A673 (cell line): ENCODE results near the gene SYAP1.

ENCODE experiments used
- EZH2 ChIP-seq: fragments of 200-600 bp; sonication (generic); IDR thresholded peaks from 2 replicates; pipeline ENCODE4 v1.6.1; 2017; ENCODE audit warnings: borderline replicate concordance, low read depth, mild to moderate bottlenecking, mixed read lengths, antibody characterized with exemption, low read length; ENCODE audit not compliant: poor library complexity, severe bottlenecking
- TF ChIP-seq, protein P1 (sequence below): fragments of 300-800, 200-600 bp; sonication (generic); conservative IDR thresholded peaks from 2 replicates; pipeline ENCODE4 v1.5.1; 2017; ENCODE audit warnings: low read depth, mild to moderate bottlenecking, antibody characterized with exemption, low read length, moderate library complexity, mixed read lengths

DNA sequence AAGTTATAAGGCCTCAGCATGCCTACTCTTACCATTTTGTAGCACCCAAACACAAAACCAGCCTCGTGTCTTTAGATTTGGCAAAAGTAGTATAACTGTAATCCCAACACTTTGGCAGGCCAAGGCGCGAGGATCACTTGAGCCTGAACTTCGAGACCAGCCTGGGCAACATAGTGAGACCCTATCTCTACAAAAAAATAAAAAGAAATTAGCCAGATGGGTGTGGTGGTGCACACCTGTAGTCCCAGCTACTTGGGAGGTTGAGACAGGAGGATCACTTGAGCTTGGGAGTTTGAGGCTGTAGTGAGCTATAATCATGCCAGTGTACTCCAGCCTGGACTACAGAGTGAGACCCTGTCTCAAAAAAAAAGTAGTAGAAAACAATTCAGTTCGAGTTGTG is 17.6 kb downstream of the SYAP1 start:
- TF ChIP-seq, protein P1, sequence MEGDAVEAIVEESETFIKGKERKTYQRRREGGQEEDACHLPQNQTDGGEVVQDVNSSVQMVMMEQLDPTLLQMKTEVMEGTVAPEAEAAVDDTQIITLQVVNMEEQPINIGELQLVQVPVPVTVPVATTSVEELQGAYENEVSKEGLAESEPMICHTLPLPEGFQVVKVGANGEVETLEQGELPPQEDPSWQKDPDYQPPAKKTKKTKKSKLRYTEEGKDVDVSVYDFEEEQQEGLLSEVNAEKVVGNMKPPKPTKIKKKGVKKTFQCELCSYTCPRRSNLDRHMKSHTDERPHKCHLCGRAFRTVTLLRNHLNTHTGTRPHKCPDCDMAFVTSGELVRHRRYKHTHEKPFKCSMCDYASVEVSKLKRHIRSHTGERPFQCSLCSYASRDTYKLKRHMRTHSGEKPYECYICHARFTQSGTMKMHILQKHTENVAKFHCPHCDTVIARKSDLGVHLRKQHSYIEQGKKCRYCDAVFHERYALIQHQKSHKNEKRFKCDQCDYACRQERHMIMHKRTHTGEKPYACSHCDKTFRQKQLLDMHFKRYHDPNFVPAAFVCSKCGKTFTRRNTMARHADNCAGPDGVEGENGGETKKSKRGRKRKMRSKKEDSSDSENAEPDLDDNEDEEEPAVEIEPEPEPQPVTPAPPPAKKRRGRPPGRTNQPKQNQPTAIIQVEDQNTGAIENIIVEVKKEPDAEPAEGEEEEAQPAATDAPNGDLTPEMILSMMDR = no peak
- no peak for TF ChIP-seq EZH2
